HG03139 (cell line): ENCODE data around the gene ZNF473.
A peak's percentile ranks its signal among the peaks of the same experiment; 100 is the strongest.

Source experiments
- ATAC-seq: cut with Tn5 transposase; IDR thresholded peaks from one replicate; pipeline ENCODE4 v1.9.1; 2021; ENCODE audit not compliant: unreplicated experiment

Gene ZNF473

DNA sequence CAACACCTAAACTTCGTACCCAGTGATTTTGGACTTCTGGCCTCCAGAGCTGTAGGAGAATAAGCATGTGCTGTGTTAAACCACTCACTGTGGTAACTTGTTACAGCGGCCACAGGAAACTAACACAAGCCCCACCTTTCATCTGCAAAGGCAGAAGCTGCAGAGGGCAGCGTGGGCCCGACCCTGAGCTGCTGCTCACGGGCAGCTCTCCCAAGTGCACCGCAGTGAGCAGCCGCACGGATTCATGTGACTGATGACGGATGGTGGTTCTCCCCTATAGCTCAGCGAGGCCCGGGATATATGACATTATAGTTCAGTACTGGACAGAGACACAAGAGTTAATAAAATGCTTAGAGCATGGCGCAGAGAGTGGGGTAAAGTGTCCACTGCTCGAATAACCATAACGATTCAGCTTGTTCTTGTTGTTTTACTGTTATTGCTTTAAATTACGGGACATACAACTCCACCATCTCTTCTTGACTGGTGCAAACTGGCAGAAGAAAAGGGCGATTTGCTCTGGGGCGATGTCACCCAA lies 22.5 kb upstream of the ZNF473 start:
- ATAC-seq: no peak

GRCh38 chr19:50003810-50004419 lies 21.9 kb upstream of the ZNF473 start:
- ATAC-seq: no peak

GRCh38 chr19:50005428-50005827 lies 20.4 kb upstream of the ZNF473 start:
- no peak for ATAC-seq

- ATAC-seq: no peak
Observed at GRCh38 chr19:50007170-50007569, 18.6 kb upstream of the ZNF473 start.

GRCh38 chr19:50007947-50008346 lies 17.9 kb upstream of the ZNF473 start:
- ATAC-seq: no peak

- ATAC-seq: no peak
Observed at GRCh38 chr19:50008532-50008931, 17.3 kb upstream of the ZNF473 start.

DNA sequence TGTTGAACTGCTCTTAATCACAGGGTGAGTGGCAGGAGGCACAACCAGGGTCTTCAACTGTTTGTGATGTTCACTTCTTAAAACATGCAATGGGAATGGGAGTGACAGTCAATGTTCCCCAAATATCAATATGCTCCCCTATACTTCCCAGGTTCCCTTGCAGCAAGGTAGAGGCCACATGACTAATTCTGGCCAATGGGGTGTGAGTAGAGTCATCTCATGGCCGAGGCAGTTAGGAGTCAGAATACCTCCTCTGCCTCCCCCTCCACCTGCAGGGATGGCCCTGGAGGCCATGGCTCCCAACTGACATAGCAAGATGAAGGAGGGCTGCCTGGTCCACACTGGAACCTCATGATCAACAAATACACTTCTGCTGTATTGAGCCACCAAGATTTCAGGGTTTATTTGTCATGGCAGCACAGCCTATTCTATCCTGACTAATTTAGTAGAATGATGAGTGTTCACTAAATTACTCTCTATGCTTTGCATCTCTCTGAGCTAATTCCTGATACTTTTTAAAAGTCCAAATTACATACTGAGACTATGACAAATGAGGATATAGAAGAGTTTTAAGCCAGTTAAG lies 9.5 kb upstream of the ZNF473 start:
- ATAC-seq: no peak

DNA sequence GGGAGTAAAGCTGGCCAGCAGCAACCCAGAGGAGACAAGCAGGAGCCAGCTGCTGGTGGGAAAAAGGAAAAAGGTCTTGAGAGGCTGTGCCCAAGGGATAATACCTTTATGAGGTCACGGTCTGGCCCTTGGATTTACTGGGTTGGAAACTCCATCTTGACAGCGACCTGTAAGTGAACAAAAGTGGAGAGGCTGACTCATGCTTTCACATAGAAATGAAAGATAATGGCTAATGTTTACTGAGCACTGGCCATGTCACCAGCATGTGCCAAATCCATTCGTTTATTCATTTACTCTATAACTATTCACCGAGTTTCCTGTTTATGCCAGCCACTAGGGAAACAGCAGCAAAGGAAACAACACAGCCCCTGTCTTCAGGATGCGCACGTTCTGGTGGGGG lies 5.3 kb upstream of the ZNF473 start:
- no peak for ATAC-seq

GRCh38 chr19:50022823-50023222 lies 3.0 kb upstream of the ZNF473 start:
- no peak for ATAC-seq

DNA sequence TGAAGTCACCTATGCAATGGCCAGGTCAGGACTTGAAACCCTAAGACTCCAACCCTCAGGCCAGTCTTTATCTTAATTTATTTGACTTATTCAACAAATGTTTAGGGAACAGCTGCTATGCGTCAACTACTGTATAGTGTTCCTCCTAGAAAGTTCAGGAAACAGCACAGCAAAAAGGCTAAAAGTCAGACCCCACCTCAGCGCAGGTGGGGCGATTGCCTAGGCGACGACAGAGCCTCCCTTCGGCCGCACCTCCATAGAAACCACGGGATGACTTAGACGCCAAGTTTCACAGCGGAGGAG lies 1.1 kb upstream of the ZNF473 start:
- ATAC-seq: peak; percentile 8

GRCh38 chr19:50025022-50025793 lies 597 bp upstream of the ZNF473 start, which contains the start of gene VRK3:
VRK3 (minus strand) TSS chr19:50025372; CDS start chr19:50016162, 9,210 bp downstream.
- ATAC-seq: peak; percentile 73

GRCh38 chr19:50026550-50026906 lies 723 bp downstream of the ZNF473 start:
- no peak for ATAC-seq

DNA sequence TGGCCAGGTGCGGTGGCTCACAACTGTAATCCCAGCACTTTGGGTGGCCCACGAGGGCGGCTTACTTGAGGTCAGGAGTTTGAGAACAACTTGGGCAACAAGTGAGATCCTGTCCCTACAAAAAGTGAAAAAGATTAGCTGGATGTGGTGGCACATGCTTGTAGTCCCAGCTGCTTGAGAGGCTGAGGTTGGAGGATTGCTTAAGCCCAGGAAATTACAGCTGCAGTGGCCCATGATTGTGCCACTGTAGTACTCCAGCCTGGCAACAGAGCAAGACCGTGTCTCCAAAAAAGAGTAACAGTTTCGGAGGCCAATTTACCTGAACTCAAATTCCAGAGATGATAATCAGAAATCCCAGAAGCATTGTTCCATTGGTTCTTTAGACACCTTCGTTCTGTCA lies 4.4 kb downstream of the ZNF473 start:
- ATAC-seq: no peak

- no peak for ATAC-seq
Observed at GRCh38 chr19:50030937-50031336, 5.1 kb downstream of the ZNF473 start.

- no peak for ATAC-seq
Observed at GRCh38 chr19:50036908-50037307, 11.1 kb downstream of the ZNF473 start.

DNA sequence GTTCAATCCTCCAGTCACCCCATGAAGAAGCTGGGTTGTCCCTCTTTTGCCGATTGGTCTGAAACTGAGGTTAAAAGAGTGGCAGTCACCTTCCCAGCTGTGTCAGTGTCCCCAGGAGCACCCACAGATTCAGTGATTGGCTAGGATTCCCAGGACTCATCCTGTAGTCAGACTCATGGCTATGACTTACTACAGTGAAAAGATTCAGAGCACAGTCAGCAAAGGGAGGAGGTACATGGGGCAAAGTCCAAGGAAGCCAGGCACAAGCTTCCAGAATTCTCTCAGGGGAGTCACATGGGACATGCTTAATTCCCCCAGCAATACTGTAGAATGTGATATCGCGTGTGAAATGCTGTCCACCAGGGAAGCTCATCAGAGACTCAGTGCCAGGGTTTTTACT lies 14.2 kb downstream of the ZNF473 start:
- no peak for ATAC-seq

GRCh38 chr19:50040967-50041366 lies 15.2 kb downstream of the ZNF473 start:
- no peak for ATAC-seq

DNA sequence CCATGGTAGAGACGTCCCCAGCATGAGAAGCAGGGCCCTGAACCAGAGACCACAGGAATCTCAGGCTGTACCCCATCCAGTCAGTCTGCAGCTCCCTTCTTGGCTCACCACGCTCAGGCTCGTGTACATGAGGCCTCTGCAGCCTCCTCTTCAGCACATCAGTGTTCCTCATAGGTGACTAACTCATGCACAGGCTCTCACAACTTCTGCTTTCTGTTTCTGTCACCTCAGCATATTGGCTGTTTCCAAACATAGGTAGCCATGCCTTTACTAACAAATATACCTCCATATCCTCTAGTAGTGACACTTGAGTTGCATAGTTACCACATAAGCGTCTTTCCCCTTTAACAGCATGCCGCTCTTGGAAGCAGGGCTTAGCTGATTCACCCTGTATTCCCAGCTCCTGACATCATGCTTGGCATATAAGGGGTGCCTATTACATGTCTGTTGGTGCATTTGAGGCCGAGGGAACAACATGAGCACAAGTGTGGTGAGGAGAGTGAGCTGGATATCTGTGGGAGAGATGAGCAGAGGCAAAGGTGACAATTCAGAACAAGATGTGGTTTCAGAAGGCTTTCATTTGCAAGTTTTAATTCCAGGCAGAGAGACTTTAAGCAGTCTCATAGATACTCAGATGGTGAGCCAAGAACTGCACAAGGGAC lies 16.7 kb downstream of the ZNF473 start:
- ATAC-seq: no peak

DNA sequence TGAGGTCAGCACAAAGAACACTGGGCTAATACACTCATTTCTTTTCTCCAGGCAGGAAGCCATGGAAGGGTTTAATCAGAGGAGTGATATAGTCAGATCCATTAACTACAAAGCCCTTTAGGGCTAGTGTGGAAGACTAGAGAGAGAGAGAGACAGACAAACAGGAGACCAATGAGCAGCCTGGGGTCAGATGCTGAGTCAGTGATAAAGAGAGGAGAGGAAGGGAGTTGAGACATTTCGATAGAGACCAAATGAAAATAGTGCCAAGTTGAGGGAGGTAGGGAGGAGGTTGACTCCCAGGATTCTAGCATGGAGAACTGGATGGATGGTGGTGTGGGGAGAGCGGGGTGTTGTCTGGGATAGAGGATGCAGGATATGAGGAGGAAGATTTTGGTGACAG lies 18.2 kb downstream of the ZNF473 start:
- no peak for ATAC-seq

- ATAC-seq: no peak
Observed at GRCh38 chr19:50044922-50045321, 19.1 kb downstream of the ZNF473 start.

GRCh38 chr19:50046649-50047503 lies 21.1 kb downstream of the ZNF473 start:
- ATAC-seq: no peak
